ENCODE data around the gene NOTCH1.

DNA sequence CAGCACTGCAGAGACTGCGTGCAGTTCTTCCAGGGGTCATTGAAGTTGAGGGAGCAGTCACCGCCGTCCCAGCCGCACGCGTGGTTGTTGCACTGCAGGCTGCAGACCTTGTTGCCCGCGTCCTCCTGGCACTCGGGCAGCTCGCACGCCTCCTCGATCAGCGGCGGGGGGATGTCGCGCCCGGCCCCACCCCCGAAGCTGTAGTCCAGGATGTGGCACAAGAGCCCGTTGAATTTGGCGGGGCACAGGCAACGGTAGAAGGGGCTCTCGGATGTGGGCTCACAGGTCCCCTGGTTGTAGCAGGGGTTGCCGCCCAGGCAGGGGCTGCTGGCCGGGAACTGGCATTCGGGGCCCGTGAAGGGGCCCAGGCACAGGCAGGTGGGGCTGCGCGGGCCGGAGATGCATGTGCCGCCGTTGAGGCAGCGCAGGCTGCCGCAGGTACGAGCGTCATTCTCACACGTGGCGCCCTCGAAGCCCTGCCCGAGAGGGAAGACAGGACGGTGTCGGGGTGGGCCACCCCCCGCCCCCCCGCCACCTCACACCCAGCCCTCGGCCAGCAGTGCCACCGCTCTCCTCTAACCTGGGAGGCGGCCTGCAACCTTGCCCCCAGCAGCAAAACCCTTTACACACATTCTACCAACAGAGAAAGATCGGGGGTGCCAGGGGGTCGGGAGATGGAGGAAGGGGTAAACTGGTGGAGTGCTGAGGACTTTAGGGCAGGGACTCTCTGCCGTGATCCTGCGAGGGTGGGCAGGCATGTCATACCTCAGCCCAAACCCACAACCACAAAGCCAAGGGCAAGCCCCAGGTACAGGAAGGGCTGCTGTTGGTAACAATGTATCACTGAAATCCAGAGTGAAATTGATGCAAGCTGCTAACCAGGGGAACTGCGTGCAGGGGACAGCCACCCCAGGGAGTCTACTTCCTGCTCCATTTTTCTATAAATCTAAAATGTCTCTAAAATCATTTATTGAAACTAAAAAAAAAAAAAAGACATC lies 40.1 kb downstream of the NOTCH1 start:
- TF ChIP-seq, protein P1, sequence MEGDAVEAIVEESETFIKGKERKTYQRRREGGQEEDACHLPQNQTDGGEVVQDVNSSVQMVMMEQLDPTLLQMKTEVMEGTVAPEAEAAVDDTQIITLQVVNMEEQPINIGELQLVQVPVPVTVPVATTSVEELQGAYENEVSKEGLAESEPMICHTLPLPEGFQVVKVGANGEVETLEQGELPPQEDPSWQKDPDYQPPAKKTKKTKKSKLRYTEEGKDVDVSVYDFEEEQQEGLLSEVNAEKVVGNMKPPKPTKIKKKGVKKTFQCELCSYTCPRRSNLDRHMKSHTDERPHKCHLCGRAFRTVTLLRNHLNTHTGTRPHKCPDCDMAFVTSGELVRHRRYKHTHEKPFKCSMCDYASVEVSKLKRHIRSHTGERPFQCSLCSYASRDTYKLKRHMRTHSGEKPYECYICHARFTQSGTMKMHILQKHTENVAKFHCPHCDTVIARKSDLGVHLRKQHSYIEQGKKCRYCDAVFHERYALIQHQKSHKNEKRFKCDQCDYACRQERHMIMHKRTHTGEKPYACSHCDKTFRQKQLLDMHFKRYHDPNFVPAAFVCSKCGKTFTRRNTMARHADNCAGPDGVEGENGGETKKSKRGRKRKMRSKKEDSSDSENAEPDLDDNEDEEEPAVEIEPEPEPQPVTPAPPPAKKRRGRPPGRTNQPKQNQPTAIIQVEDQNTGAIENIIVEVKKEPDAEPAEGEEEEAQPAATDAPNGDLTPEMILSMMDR (conservative IDR thresholded peaks at IDR 0.05 in 1 of 2, IDR thresholded peaks at IDR 0.05 in 1 of 2; ENCODE audit: low read depth in 1 of 2, low read length in 2 of 2) = no peak
- no peak for TF ChIP-seq EZH2 (IDR thresholded peaks at IDR 0.05; ENCODE audit: low read length, missing control alignments)
